ENCODE results near the gene IL4I1. TPM values are rescaled to one million over a fixed set of nuclear protein-coding genes. Genes with fewer than 3 reads are reported as not detected.

The IL4I1 gene
- total RNA-seq, 1 experiment from 2014 or later = 0.61 TPM

- H3K27ac Mint-ChIP-seq = peak within 1 kb of the TSS; percentile 99 to 100 (median 100)
- H2AFZ ChIP-seq (ENCODE audit: low read length) = no peak within 1 kb of the TSS
These were observed 32.5 kb upstream of the IL4I1 start, which contains the start of the genes ATF5 and NUP62 for GRCh38 chr19:49929121-49929610. Gene ATF5 (plus strand): TSS chr19:49929205. CDS start chr19:49930851, 1,646 bp downstream. Gene NUP62 (minus strand): TSS chr19:49929504. CDS start chr19:49909807, 19,697 bp downstream.

More at GRCh38 chr19:49929121-49929610, 32.5 kb upstream of the IL4I1 start, which contains the start of the genes ATF5 and NUP62:
- H4K8ac ChIP-seq (replicated peaks; ENCODE audit: insufficient read length, low read depth, low read length) = no peak within 1 kb of the TSS
- WGBS (ENCODE audit: extremely low coverage, insufficient read length, low lambda C conversion rate) = no CpG with 5 or more reads among the region's 48 CpGs
- no peaks in the 10 kb centered on the region; the same call in 1 of the 2 replicates for H3K4me1 ChIP-seq (ENCODE audit: insufficient read depth, low read length)
- peaks cover 25% of the 10 kb centered on the region; the same call in 1 of the 2 replicates for H3K79me2 ChIP-seq (ENCODE audit: insufficient read depth, low read length)
- no peaks in the 10 kb centered on the region for H3K79me1 ChIP-seq (ENCODE audit: insufficient read depth, low read depth, low read length, poor library complexity, severe bottlenecking)
- no peak within 1 kb of the TSS for H3T11ph ChIP-seq (ENCODE audit: low read length)
- H3K23ac ChIP-seq (ENCODE audit: insufficient read length, low read depth, low read length) = no peak within 1 kb of the TSS
- no peak within 1 kb of the TSS for H2BK15ac ChIP-seq (ENCODE audit: low read depth, low read length)
- peak within 1 kb of the TSS; percentile 74 for H4K91ac ChIP-seq (ENCODE audit: insufficient read length, low read depth, low read length)
- Mint-ChIP-seq H3K27me3 (ENCODE audit: low read depth) (peaks cover 3% of the 10 kb centered on the region), H3K4me3 (peak within 1 kb of the TSS; percentile 95 to 99), H3K36me3 (ENCODE audit: insufficient read depth in 1 of 3, low read depth in 3 of 3) (peaks cover 36 to 63% (median 44%) of the 10 kb centered on the region in 3 experiments), H3K4me1 (peaks cover 18 to 38% of the 10 kb centered on the region in 2 experiments), H3K9me3 (peaks cover 0 to 4% of the 10 kb centered on the region in 2 experiments; a peak in 3 of 5 replicates)
- peak within 1 kb of the TSS; percentile 21 for H4K5ac ChIP-seq (ENCODE audit: insufficient read length, low read depth, low read length)
- H3K27me3 ChIP-seq (ENCODE audit: insufficient read depth, low read length) = no peaks in the 10 kb centered on the region
- H2BK12ac ChIP-seq (ENCODE audit: insufficient read length, low read depth, low read length) = no peak within 1 kb of the TSS
- no peak within 1 kb of the TSS for H2AK5ac ChIP-seq (ENCODE audit: insufficient read length, low read length)
- peak within 1 kb of the TSS; percentile 98 for H3K14ac ChIP-seq (ENCODE audit: insufficient read depth, low read length)
- DNase-seq = peak; percentile 80
- no peak within 1 kb of the TSS for H2BK20ac ChIP-seq (ENCODE audit: low read depth, low read length, poor library complexity, severe bottlenecking)
- peak within 1 kb of the TSS; percentile 53; the same call in 1 of the 2 replicates for H3K4ac ChIP-seq (ENCODE audit: low read depth, low read length)
- H3K27ac ChIP-seq (ENCODE audit: insufficient read length, low read depth, low read length) = no peak within 1 kb of the TSS
- H3K56ac ChIP-seq (ENCODE audit: insufficient read length, low read depth, low read length) = no peak within 1 kb of the TSS
- peak within 1 kb of the TSS; percentile 54 for H2BK120ac ChIP-seq (ENCODE audit: low read depth, low read length, poor library complexity, severe bottlenecking)
- peaks cover 10% of the 10 kb centered on the region for H3K23me2 ChIP-seq (ENCODE audit: insufficient read length, low read depth, low read length, poor library complexity, severe bottlenecking)
- peak within 1 kb of the TSS; percentile 82 for H3K4me2 ChIP-seq (ENCODE audit: insufficient read depth, insufficient read length, low read length)
- peak within 1 kb of the TSS; percentile 98 for H3K18ac ChIP-seq (ENCODE audit: insufficient read length, low read depth, low read length)
- peak within 1 kb of the TSS; percentile 77 for H3K9ac ChIP-seq (ENCODE audit: extremely low read depth, insufficient read length, low read length)
- peaks cover 2% of the 10 kb centered on the region for H4K20me1 ChIP-seq (ENCODE audit: control insufficient read depth, insufficient read depth, insufficient read length)
- no peak within 1 kb of the TSS for H2BK5ac ChIP-seq (ENCODE audit: insufficient read length, low read length)
- H3K9me3 ChIP-seq (ENCODE audit: control insufficient read depth, low read depth, low read length) = no peaks in the 10 kb centered on the region
- TF ChIP-seq, protein P1, sequence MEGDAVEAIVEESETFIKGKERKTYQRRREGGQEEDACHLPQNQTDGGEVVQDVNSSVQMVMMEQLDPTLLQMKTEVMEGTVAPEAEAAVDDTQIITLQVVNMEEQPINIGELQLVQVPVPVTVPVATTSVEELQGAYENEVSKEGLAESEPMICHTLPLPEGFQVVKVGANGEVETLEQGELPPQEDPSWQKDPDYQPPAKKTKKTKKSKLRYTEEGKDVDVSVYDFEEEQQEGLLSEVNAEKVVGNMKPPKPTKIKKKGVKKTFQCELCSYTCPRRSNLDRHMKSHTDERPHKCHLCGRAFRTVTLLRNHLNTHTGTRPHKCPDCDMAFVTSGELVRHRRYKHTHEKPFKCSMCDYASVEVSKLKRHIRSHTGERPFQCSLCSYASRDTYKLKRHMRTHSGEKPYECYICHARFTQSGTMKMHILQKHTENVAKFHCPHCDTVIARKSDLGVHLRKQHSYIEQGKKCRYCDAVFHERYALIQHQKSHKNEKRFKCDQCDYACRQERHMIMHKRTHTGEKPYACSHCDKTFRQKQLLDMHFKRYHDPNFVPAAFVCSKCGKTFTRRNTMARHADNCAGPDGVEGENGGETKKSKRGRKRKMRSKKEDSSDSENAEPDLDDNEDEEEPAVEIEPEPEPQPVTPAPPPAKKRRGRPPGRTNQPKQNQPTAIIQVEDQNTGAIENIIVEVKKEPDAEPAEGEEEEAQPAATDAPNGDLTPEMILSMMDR (conservative IDR thresholded peaks at IDR 0.05) = no peak

Data from H9 (cell line).